IMR-90 (cell line): ENCODE measurements around the gene DOCK10. TPM values are rescaled to one million over a fixed set of nuclear protein-coding genes. Genes with fewer than 3 reads are reported as not detected.

Experiments used
- ATAC-seq: fragments of 200-7000 bp; cut with Tn5 transposase; 2 replicates; pipeline ENCODE4 v1.9.1; 2020; ENCODE audit warnings: low read depth, mild to moderate bottlenecking, moderate library complexity
- BruUV-seq: library from RNA; stranded (reverse); fragments of 400-500 nt; replicated peaks from 2 replicates; lab custom pipeline; 2021; lab: Mats Ljungman, UMichigan
- CTCF ChIA-PET: fragments of 300-600 bp; formaldehyde crosslinking; extraction: SDS; loops from one replicate; lab custom pipeline; 2021; ENCODE audit warnings: antibody characterized with exemption; lab: Yijun Ruan, JAX
- POLR2A ChIA-PET: fragments of 300-600 bp; sonication (Branson Sonifier 250); formaldehyde crosslinking; loops from one replicate; lab custom pipeline; 2022; ENCODE audit warnings: antibody characterized with exemption; ENCODE audit not compliant: unreplicated experiment; lab: Charles Lee
- DNase-seq: peaks from one replicate; pipeline ENCODE4 v3.0.0; 2013
- H2AFZ ChIP-seq: replicated peaks from 2 replicates; pipeline ENCODE3; 2013; ENCODE audit warnings: low read length, mild to moderate bottlenecking; ENCODE audit not compliant: poor library complexity
- H2AK5ac ChIP-seq: 2 replicates; pipeline ENCODE4 v1.6.1; 2013; ENCODE audit warnings: low read depth, low read length, inconsistent platforms
- H2AK9ac ChIP-seq: replicated peaks from 2 replicates; pipeline ENCODE3; 2013; ENCODE audit warnings: mild to moderate bottlenecking, low read depth, low read length, moderate library complexity; ENCODE audit not compliant: poor library complexity
- H2BK120ac ChIP-seq: 2 replicates; pipeline ENCODE4 v1.6.1; 2013; ENCODE audit warnings: low read depth, low read length, inconsistent platforms
- H2BK15ac ChIP-seq: 3 replicates; pipeline ENCODE4 v1.6.1; 2013; ENCODE audit warnings: low read depth, low read length, inconsistent platforms
- H2BK20ac ChIP-seq: 2 replicates; pipeline ENCODE4 v1.6.1; 2013; ENCODE audit warnings: low read depth, mild to moderate bottlenecking, inconsistent platforms, low read length, moderate library complexity
- H2BK5ac ChIP-seq: 2 replicates; pipeline ENCODE4 v1.6.1; 2013; ENCODE audit warnings: mild to moderate bottlenecking, low read depth, low read length, inconsistent platforms; ENCODE audit not compliant: poor library complexity, severe bottlenecking
- H3K14ac ChIP-seq: replicated peaks from 2 replicates; pipeline ENCODE4 v1.6.1; 2013; ENCODE audit warnings: low read depth, low read length, inconsistent platforms
- H3K18ac ChIP-seq: 2 replicates; pipeline ENCODE4 v1.6.1; 2013; ENCODE audit warnings: low read depth, low read length, control low read depth
- H3K23ac ChIP-seq: 2 replicates; pipeline ENCODE4 v1.6.1; 2013; ENCODE audit warnings: low read depth, low read length, inconsistent platforms
- H3K27ac ChIP-seq: 2 replicates; pipeline ENCODE4 v1.5.1; 2013; ENCODE audit warnings: mild to moderate bottlenecking, control low read depth, low read length; ENCODE audit not compliant: insufficient read depth
- H3K27me3 ChIP-seq: 2 replicates; pipeline ENCODE4 v1.6.1; 2013; ENCODE audit warnings: low read length; ENCODE audit not compliant: control insufficient read depth, insufficient read depth
- H3K36me3 ChIP-seq: 2 replicates; pipeline ENCODE4 v1.6.1; 2013; ENCODE audit warnings: low read length, mixed read lengths; ENCODE audit not compliant: control insufficient read depth, insufficient read depth
- H3K4ac ChIP-seq: 2 replicates; pipeline ENCODE4 v1.6.1; 2013; ENCODE audit warnings: low read depth, low read length, inconsistent platforms
- H3K4me1 ChIP-seq: 2 replicates; pipeline ENCODE4 v1.6.1; 2013; ENCODE audit warnings: low read length, mixed read lengths; ENCODE audit not compliant: control insufficient read depth, insufficient read depth
- H3K4me2 ChIP-seq: 2 replicates; pipeline ENCODE4 v1.6.1; 2013; ENCODE audit warnings: low read depth, mild to moderate bottlenecking, control low read depth, low read length, moderate library complexity
- H3K4me3 ChIP-seq: 2 replicates; pipeline ENCODE4 v1.5.1; 2013; ENCODE audit warnings: low read depth, mild to moderate bottlenecking, control low read depth, low read length, moderate library complexity; ENCODE audit not compliant: insufficient read depth
- H3K56ac ChIP-seq: 2 replicates; pipeline ENCODE4 v1.6.1; 2013; ENCODE audit warnings: low read length, inconsistent platforms; ENCODE audit not compliant: insufficient read depth; ENCODE audit errors: extremely low read depth
- H3K79me1 ChIP-seq, 2 experiments: 2 replicates each; pipeline ENCODE4 v1.6.1; 2013; ENCODE audit warnings: low read length in 2 of 2, inconsistent platforms in 1 of 2, low read depth in 1 of 2
- H3K9ac ChIP-seq: 2 replicates; pipeline ENCODE4 v1.6.1; 2013; ENCODE audit warnings: low read depth, low read length, control low read depth
- H3K9me1 ChIP-seq: 2 replicates; pipeline ENCODE4 v1.6.1; 2013; ENCODE audit warnings: low read length, inconsistent platforms; ENCODE audit not compliant: insufficient read depth
- H3K9me3 ChIP-seq: 2 replicates; pipeline ENCODE4 v1.6.1; 2013; ENCODE audit warnings: low read length; ENCODE audit not compliant: control insufficient read depth, insufficient read depth
- H4K20me1 ChIP-seq: 2 replicates; pipeline ENCODE4 v1.6.1; 2013; ENCODE audit warnings: low read length, inconsistent platforms; ENCODE audit not compliant: insufficient read depth
- H4K5ac ChIP-seq: 2 replicates; pipeline ENCODE4 v1.6.1; 2013; ENCODE audit warnings: mild to moderate bottlenecking, low read depth, low read length, control low read depth
- H4K8ac ChIP-seq, 2 experiments: 2 replicates each; pipeline ENCODE4 v1.6.1; 2013; ENCODE audit warnings: low read depth in 2 of 2, low read length in 2 of 2, control low read depth in 1 of 2, inconsistent platforms in 1 of 2
- H4K91ac ChIP-seq: 2 replicates; pipeline ENCODE4 v1.6.1; 2013; ENCODE audit warnings: low read depth, low read length, inconsistent platforms; ENCODE audit not compliant: insufficient read depth
- CHD1 ChIP-seq: IDR thresholded peaks from 2 replicates; pipeline ENCODE4 v1.6.1; 2012; ENCODE audit warnings: low read depth, low read length, improper control_type of control experiment
- MAZ ChIP-seq: IDR thresholded peaks from 2 replicates; pipeline ENCODE4 v1.6.1; 2012; ENCODE audit warnings: low read depth, mild to moderate bottlenecking, low read length, improper control_type of control experiment, moderate library complexity, borderline replicate concordance
- NFE2L2 ChIP-seq: fragments of 150-350 bp; IDR thresholded peaks from 2 replicates; pipeline ENCODE4 v1.6.1; 2016; ENCODE audit warnings: low read depth, mild to moderate bottlenecking, low read length
- POLR2A ChIP-seq: IDR thresholded peaks from 2 replicates; pipeline ENCODE4 v1.6.1; 2012; ENCODE audit warnings: mild to moderate bottlenecking, low read depth, low read length
- WGBS, 2 experiments: methylation state at CpG; one replicate each; pipeline versions ENCODE4 v1.1.5 to v1.1.7; 2013; ENCODE audit warnings: missing lambda C conversion rate in 2 of 2; ENCODE audit not compliant: insufficient read length in 1 of 2; ENCODE audit errors: extremely low coverage in 2 of 2; 5-methylcytosine and 5-hydroxymethylcytosine counted together
- dilution Hi-C: fragments of 300-500 bp; cut with HindIII; formaldehyde crosslinking; loops from one replicate; pipeline ENCODE4 v1.14.3; 2018; ENCODE audit warnings: low sequenced_read_pairs; ENCODE audit not compliant: unreplicated experiment
- in situ Hi-C: fragments of 300-500 bp; cut with MboI; formaldehyde crosslinking; loops from 3 replicates; pipeline ENCODE4 v1.14.3; 2019; ENCODE audit warnings: low sequenced_read_pairs, inconsistent platforms, mixed read lengths
- intact Hi-C: fragments of 100-400 bp; cut with micrococcal nuclease; formaldehyde crosslinking; loops from 2 replicates; pipeline ENCODE4 v1.10.0; 2022
- polyA plus RNA-seq, 3 experiments: library from polyadenylated mRNA; depleted of rRNA; stranded (reverse); fragments of >200 nt; gene quantifications; 2 replicates each; pipeline ENCODE4 v1.2.3, GENCODE V29; 2012; ENCODE audit warnings: low replicate concordance in 1 of 3
- total RNA-seq: library from RNA; depleted of rRNA; stranded (reverse); fragments of >200 nt; gene quantifications from 2 replicates; pipeline ENCODE4 v1.2.3, GENCODE V29; 2012

DOCK10 gene
- total and polyA plus RNA-seq, 2 of the 4 experiments (the other 2 are of a cell fraction): 58.6 to 75.3 TPM

GRCh38 chr2:224952936-224953657 lies 89.2 kb downstream of the DOCK10 start:
- no peak for DNase-seq
- no peak overlapping the region for H2BK5ac ChIP-seq
- H3K4me3 ChIP-seq: no peak overlapping the region
- in situ Hi-C loops: no loop called here
- no TSS peak for BruUV-seq
- H3K27me3 ChIP-seq: no peaks in the 10 kb centered on the region
- no peak overlapping the region for H3K9ac ChIP-seq
- no peak for TF ChIP-seq NFE2L2
- no peak for TF ChIP-seq CHD1
- TF ChIP-seq POLR2A: no peak
- TF ChIP-seq MAZ: no peak
- no peak overlapping the region for H2BK120ac ChIP-seq
- no peak overlapping the region for H2AFZ ChIP-seq
- H3K27ac ChIP-seq: no peak overlapping the region
- H4K20me1 ChIP-seq: no peaks in the 10 kb centered on the region
- ChIA-PET CTCF (no interaction called here), POLR2A (interaction anchor here (0.6 kb wide), 1 partner anchor 8 kb away, joined by 3 read pairs; no protein-coding TSS in a partner anchor)
- H3K56ac ChIP-seq: no peak overlapping the region
- H3K4me2 ChIP-seq: no peak overlapping the region
- H4K5ac ChIP-seq: 0 out of 2 replicates have a peak overlapping the region, but pooled peaks have one; percentile 23
- no peak overlapping the region for H2AK9ac ChIP-seq
- H2BK20ac ChIP-seq: no peak overlapping the region
- H3K23ac ChIP-seq: no peak overlapping the region
- dilution Hi-C loops: no loop called here
- no CpG with 5 or more reads among the region's 6 CpGs for WGBS, 2 experiments
- no peak overlapping the region for H4K91ac ChIP-seq
- H3K4ac ChIP-seq: no peak overlapping the region
- no peak overlapping the region for H4K8ac ChIP-seq
- H3K36me3 ChIP-seq: no peaks in the 10 kb centered on the region
- ATAC-seq: no peak
- H3K9me3 ChIP-seq: no peaks in the 10 kb centered on the region
- H3K14ac ChIP-seq: no peak overlapping the region
- intact Hi-C loops: no loop called here
- peaks cover 3 to 28% of the 10 kb centered on the region in 2 experiments; a peak in 3 of 4 replicates for H3K79me1 ChIP-seq
- no peak overlapping the region for H3K18ac ChIP-seq
- H3K9me1 ChIP-seq: no peaks in the 10 kb centered on the region
- peaks cover 2% of the 10 kb centered on the region for H3K4me1 ChIP-seq
- H2BK15ac ChIP-seq: no peak overlapping the region
- H2AK5ac ChIP-seq: no peak overlapping the region
